Mesendoderm (in vitro differentiated cells): ENCODE measurements around the gene PDIA5.

Source experiments
- DNase-seq: peaks from one replicate; pipeline ENCODE4 v3.0.0; 2013
- H2AK5ac ChIP-seq: 2 replicates; pipeline ENCODE4 v1.6.1; 2013; ENCODE audit warnings: low read length, inconsistent platforms
- H2BK120ac ChIP-seq: 2 replicates; pipeline ENCODE4 v1.6.1; 2013; ENCODE audit warnings: low read depth, mild to moderate bottlenecking, low read length, moderate library complexity, mixed read lengths
- H2BK15ac ChIP-seq: replicated peaks from 2 replicates; pipeline ENCODE4 v1.6.1; 2013; ENCODE audit warnings: low read depth, mild to moderate bottlenecking, moderate library complexity
- H2BK5ac ChIP-seq: 2 replicates; pipeline ENCODE4 v1.6.1; 2013; ENCODE audit warnings: low read length, inconsistent platforms
- H3K18ac ChIP-seq: 2 replicates; pipeline ENCODE4 v1.6.1; 2013; ENCODE audit warnings: mild to moderate bottlenecking, low read length, mixed read lengths
- H3K23ac ChIP-seq: one replicate; pipeline ENCODE4 v1.6.1; 2013; ENCODE audit warnings: low read length
- H3K27ac ChIP-seq: 2 replicates; pipeline ENCODE4 v1.5.1; 2013; ENCODE audit warnings: low read depth, mild to moderate bottlenecking, inconsistent platforms, low read length, moderate library complexity
- H3K27me3 ChIP-seq: 2 replicates; pipeline ENCODE4 v1.6.1; 2013; ENCODE audit warnings: low read length, control low read depth, mild to moderate bottlenecking, inconsistent platforms; ENCODE audit not compliant: insufficient read depth, poor library complexity
- H3K36me3 ChIP-seq: 2 replicates; pipeline ENCODE4 v1.6.1; 2013; ENCODE audit warnings: low read length, inconsistent platforms; ENCODE audit not compliant: control insufficient read depth, insufficient read depth
- H3K4ac ChIP-seq: one replicate; pipeline ENCODE4 v1.6.1; 2013; ENCODE audit warnings: low read depth, mild to moderate bottlenecking, low read length, moderate library complexity
- H3K4me1 ChIP-seq: 2 replicates; pipeline ENCODE4 v1.6.1; 2013; ENCODE audit warnings: low read depth, low read length, inconsistent platforms; ENCODE audit not compliant: control insufficient read depth
- H3K4me2 ChIP-seq: 2 replicates; pipeline ENCODE4 v1.6.1; 2013; ENCODE audit warnings: low read length
- H3K4me3 ChIP-seq: 2 replicates; pipeline ENCODE4 v1.5.1; 2013; ENCODE audit warnings: mild to moderate bottlenecking, low read length
- H3K56ac ChIP-seq: one replicate; pipeline ENCODE4 v1.6.1; 2013; ENCODE audit warnings: low read length
- H3K79me1 ChIP-seq: 2 replicates; pipeline ENCODE4 v1.6.1; 2013; ENCODE audit warnings: low read length, inconsistent platforms
- H3K79me2 ChIP-seq: 2 replicates; pipeline ENCODE4 v1.6.1; 2013; ENCODE audit warnings: mild to moderate bottlenecking, low read length; ENCODE audit not compliant: control insufficient read depth, insufficient read depth
- H3K9ac ChIP-seq: 2 replicates; pipeline ENCODE4 v1.6.1; 2013; ENCODE audit warnings: low read length, inconsistent platforms
- H4K5ac ChIP-seq: one replicate; pipeline ENCODE4 v1.6.1; 2013; ENCODE audit warnings: low read length
- H4K8ac ChIP-seq: one replicate; pipeline ENCODE4 v1.6.1; 2013; ENCODE audit warnings: low read depth, mild to moderate bottlenecking, control low read depth, low read length, moderate library complexity
- WGBS: extraction: QIAGEN DNeasy Blood & Tissue Kit; methylation state at CpG from one replicate; pipeline ENCODE4 v1.1.7; 2013; ENCODE audit warnings: low lambda C conversion rate, missing lambda C conversion rate; ENCODE audit not compliant: insufficient coverage; ENCODE audit errors: extremely low coverage; 5-methylcytosine and 5-hydroxymethylcytosine counted together

PDIA5 gene

DNA sequence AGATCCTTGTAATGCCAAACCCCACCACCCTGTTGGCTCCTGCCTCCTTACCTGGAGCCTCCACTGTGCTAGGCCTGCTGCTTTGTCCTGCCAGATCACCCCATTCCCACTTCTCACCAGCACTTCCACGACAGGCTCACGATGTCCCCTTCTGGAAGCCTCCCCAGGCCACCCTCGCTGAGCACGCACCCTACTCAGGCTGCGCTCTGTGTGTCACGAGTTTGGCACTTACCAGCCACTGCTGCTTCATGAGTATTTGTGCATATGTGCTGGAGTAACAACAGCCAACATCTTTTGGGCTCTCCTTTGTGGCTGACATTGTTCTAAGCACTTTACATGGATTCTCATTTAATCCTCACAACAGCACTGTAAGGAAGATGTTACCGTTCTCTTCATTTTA lies 58.1 kb downstream of the PDIA5 start:
- H2BK120ac ChIP-seq: no peak overlapping the region
- no peak overlapping the region for H3K4me2 ChIP-seq
- H3K4ac ChIP-seq: no peak overlapping the region
- no peak overlapping the region for H2BK5ac ChIP-seq
- no peak overlapping the region for H2AK5ac ChIP-seq
- peaks cover 7% of the 10 kb centered on the region for H3K4me1 ChIP-seq
- H4K5ac ChIP-seq: no peak overlapping the region
- H3K56ac ChIP-seq: no peak overlapping the region
- WGBS: no CpG with 5 or more reads among the region's 7 CpGs
- H2BK15ac ChIP-seq: no peak overlapping the region
- H3K23ac ChIP-seq: no peak overlapping the region
- no peak overlapping the region for H3K27ac ChIP-seq
- no peaks in the 10 kb centered on the region for H3K79me2 ChIP-seq
- H3K27me3 ChIP-seq: no peaks in the 10 kb centered on the region
- H3K36me3 ChIP-seq: peaks cover 21% of the 10 kb centered on the region
- DNase-seq: no peak
- H4K8ac ChIP-seq: no peak overlapping the region
- H3K4me3 ChIP-seq: no peak overlapping the region
- H3K9ac ChIP-seq: no peak overlapping the region
- H3K18ac ChIP-seq: no peak overlapping the region
- no peaks in the 10 kb centered on the region for H3K79me1 ChIP-seq

GRCh38 chr3:123126031-123126430 lies 59.2 kb downstream of the PDIA5 start:
- no peak overlapping the region for H2BK120ac ChIP-seq
- no peak overlapping the region for H2AK5ac ChIP-seq
- no peaks in the 10 kb centered on the region for H3K79me1 ChIP-seq
- no peak overlapping the region for H2BK5ac ChIP-seq
- no peak for DNase-seq
- H3K4me3 ChIP-seq: no peak overlapping the region
- H2BK15ac ChIP-seq: no peak overlapping the region
- H3K23ac ChIP-seq: no peak overlapping the region
- H3K18ac ChIP-seq: no peak overlapping the region
- H3K4me1 ChIP-seq: peaks cover 3% of the 10 kb centered on the region
- no peak overlapping the region for H3K27ac ChIP-seq
- H3K27me3 ChIP-seq: no peaks in the 10 kb centered on the region
- peaks cover 23% of the 10 kb centered on the region for H3K36me3 ChIP-seq
- H4K5ac ChIP-seq: no peak overlapping the region
- no peak overlapping the region for H4K8ac ChIP-seq
- no CpG with 5 or more reads among the region's 7 CpGs for WGBS
- H3K4ac ChIP-seq: no peak overlapping the region
- no peak overlapping the region for H3K4me2 ChIP-seq
- no peak overlapping the region for H3K56ac ChIP-seq
- H3K9ac ChIP-seq: no peak overlapping the region
- no peaks in the 10 kb centered on the region for H3K79me2 ChIP-seq

GRCh38 chr3:123126653-123127052 lies 59.8 kb downstream of the PDIA5 start:
- WGBS: no CpG with 5 or more reads among the region's 3 CpGs

DNA sequence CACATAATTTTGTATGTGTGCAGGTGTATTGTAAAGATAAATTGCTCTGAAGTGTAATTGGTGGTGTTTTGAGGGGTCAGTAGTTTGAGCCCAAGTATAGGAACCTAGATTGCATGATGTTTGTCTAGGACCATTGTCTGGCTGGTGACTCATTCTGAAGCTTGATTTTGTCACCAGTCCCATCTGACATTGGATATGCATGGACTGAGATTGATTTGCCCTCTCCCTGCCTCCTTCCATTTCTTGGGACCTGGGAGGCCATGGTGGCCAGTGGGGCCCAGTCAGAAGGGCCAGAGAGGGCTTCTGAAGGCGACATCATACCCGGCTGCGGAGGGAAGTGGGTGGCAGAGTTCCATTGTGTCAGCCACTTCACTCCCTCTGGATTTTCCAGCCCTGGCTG lies 62.3 kb downstream of the PDIA5 start:
- no peak overlapping the region for H3K23ac ChIP-seq
- no peak overlapping the region for H2AK5ac ChIP-seq
- peaks cover 30% of the 10 kb centered on the region for H3K36me3 ChIP-seq

More at GRCh38 chr3:123126653-123127052, 59.8 kb downstream of the PDIA5 start:
- Histone ChIP-seq H4K5ac (no peak overlapping the region), H2BK15ac (no peak overlapping the region), H3K4me3 (no peak overlapping the region), H3K27me3 (no peaks in the 10 kb centered on the region), H3K56ac (no peak overlapping the region), H3K4me2 (no peak overlapping the region), H3K79me2 (no peaks in the 10 kb centered on the region), H2BK5ac (no peak overlapping the region), H4K8ac (no peak overlapping the region), H2AK5ac (no peak overlapping the region), H3K27ac (no peak overlapping the region), H3K9ac (no peak overlapping the region), H3K18ac (no peak overlapping the region), H3K79me1 (no peaks in the 10 kb centered on the region), H3K4ac (no peak overlapping the region), H2BK120ac (no peak overlapping the region), H3K4me1 (no peaks in the 10 kb centered on the region), H3K36me3 (peaks cover 22% of the 10 kb centered on the region), H3K23ac (no peak overlapping the region)
- no peak for DNase-seq

GRCh38 chr3:123129532-123129931 lies 62.7 kb downstream of the PDIA5 start:
- Histone ChIP-seq H3K9ac (no peak overlapping the region), H3K56ac (no peak overlapping the region), H3K4me1 (no peaks in the 10 kb centered on the region), H2BK120ac (no peak overlapping the region), H3K79me2 (no peaks in the 10 kb centered on the region), H3K36me3 (peaks cover 28% of the 10 kb centered on the region), H3K23ac (no peak overlapping the region), H3K4me3 (no peak overlapping the region), H3K18ac (no peak overlapping the region), H3K4me2 (no peak overlapping the region), H3K27ac (no peak overlapping the region), H3K4ac (no peak overlapping the region), H2AK5ac (no peak overlapping the region), H2BK5ac (no peak overlapping the region), H3K79me1 (no peaks in the 10 kb centered on the region), H4K5ac (no peak overlapping the region), H3K27me3 (no peaks in the 10 kb centered on the region), H4K8ac (no peak overlapping the region), H2BK15ac (no peak overlapping the region)
- no peak for DNase-seq
- no CpG with 5 or more reads among the region's 7 CpGs for WGBS

More for the DNA sequence above, 62.3 kb downstream of the PDIA5 start:
- Histone ChIP-seq H3K4ac (no peak overlapping the region), H3K9ac (no peak overlapping the region), H3K4me3 (no peak overlapping the region), H2BK120ac (no peak overlapping the region), H3K79me1 (no peaks in the 10 kb centered on the region), H3K4me1 (no peaks in the 10 kb centered on the region), H3K4me2 (no peak overlapping the region), H4K5ac (no peak overlapping the region), H2BK15ac (no peak overlapping the region), H3K79me2 (no peaks in the 10 kb centered on the region), H2BK5ac (no peak overlapping the region), H3K18ac (no peak overlapping the region), H3K56ac (no peak overlapping the region), H4K8ac (no peak overlapping the region), H3K27me3 (no peaks in the 10 kb centered on the region), H3K27ac (no peak overlapping the region)
- no peak for DNase-seq
- WGBS: no CpG with 5 or more reads among the region's 3 CpGs

DNA sequence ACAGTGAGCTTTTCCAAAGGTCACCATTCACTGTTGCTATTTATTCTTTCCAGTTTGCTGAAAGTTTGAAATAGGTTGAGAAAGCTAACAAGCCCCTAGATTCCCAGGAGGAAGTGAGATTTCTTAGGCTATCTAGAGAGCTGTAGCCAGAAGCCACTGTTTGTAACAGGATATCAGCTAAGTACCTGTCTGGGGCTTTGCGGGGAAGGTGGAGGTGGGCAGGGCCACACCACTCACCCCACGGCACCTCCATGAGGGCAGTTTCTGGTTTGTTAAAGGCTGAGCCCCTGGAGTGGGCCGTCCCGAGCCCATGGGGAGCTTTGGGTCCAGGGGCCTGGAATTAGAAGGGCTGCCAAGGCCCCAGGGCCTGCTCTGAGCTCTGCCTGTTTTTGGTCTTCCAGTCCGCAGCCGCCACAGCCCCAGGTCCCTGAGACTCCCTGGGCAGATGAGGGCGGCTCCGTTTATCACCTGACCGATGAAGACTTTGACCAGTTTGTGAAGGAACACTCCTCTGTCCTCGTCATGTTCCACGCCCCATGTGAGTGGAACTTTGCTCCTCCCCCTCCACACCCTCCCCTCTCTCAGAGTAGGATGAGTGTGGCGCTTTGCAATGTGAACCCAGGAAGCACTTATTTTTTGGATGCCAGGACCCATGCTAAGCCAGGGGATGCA lies 63.4 kb downstream of the PDIA5 start:
- Histone ChIP-seq H3K4me2 (no peak overlapping the region), H2BK120ac (no peak overlapping the region), H2BK5ac (no peak overlapping the region), H3K4ac (no peak overlapping the region), H3K4me3 (no peak overlapping the region), H4K5ac (no peak overlapping the region), H3K56ac (no peak overlapping the region), H4K8ac (no peak overlapping the region), H2BK15ac (no peak overlapping the region), H3K27ac (no peak overlapping the region), H3K79me1 (peaks cover under 1% of the 10 kb centered on the region), H2AK5ac (no peak overlapping the region), H3K9ac (no peak overlapping the region), H3K18ac (no peak overlapping the region), H3K23ac (no peak overlapping the region), H3K4me1 (no peaks in the 10 kb centered on the region), H3K79me2 (no peaks in the 10 kb centered on the region), H3K36me3 (peaks cover 26% of the 10 kb centered on the region), H3K27me3 (no peaks in the 10 kb centered on the region)
- DNase-seq: no peak
- no CpG with 5 or more reads among the region's 12 CpGs for WGBS
